ENCODE results near the gene SH3TC2. TPM values are rescaled to one million over a fixed set of nuclear protein-coding genes. Genes with fewer than 3 reads are reported as not detected.

Gene SH3TC2
- total and polyA plus RNA-seq, 2 donors (not counting 1 experiment from before 2014, with no cell fraction given): not detected

DNA sequence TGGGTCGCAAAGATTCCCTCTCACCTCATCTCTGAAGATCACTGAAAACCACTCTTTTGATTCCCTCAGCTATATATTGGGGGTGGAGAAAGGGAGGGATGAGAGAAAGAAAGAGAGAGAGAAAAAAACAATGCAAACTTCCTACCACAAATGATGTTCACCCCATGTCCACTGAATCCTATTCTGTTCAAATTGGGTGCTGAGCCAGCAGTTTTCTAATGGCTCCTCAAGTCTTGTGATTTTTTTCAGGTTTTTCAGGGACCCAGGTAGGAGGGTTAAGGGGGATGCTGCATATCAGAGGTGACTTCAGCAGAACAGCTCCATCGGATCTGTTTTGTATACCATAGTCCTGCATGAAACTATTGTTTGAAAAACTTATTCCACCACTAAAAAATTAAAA, 95.9 kb downstream of the SH3TC2 start:
- Mint-ChIP-seq H3K27ac (no peak overlapping the region), H3K27me3 (peaks cover 6% of the 10 kb centered on the region), H3K4me1 (peaks cover 4% of the 10 kb centered on the region), H3K9me3 (ENCODE audit: insufficient read depth) (no peaks in the 10 kb centered on the region), H3K4me3 (no peak overlapping the region)
- ATAC-seq (ENCODE audit: low read depth) (no peak), DNase-seq (no peak)
- no peak overlapping the region for H3K9ac ChIP-seq (ENCODE audit: low read length)
- POLR2A ChIA-PET: no interaction called here
- H4K20me1 ChIP-seq (ENCODE audit: control insufficient read depth, insufficient read depth, low read length, poor library complexity, severe bottlenecking): no peaks in the 10 kb centered on the region
- H3K9me3 ChIP-seq (ENCODE audit: control extremely low read depth in 1 of 3, control insufficient read depth in 2 of 3, insufficient read depth in 1 of 3, low read length in 2 of 3): no peaks in the 10 kb centered on the region
- intact Hi-C loops (cut with micrococcal nuclease): no loop called here
- no peak overlapping the region for H2AFZ ChIP-seq (ENCODE audit: insufficient read depth, low read depth, low read length, poor library complexity, severe bottlenecking)
- no peaks in the 10 kb centered on the region for H3K79me2 ChIP-seq (ENCODE audit: control insufficient read depth, insufficient read depth, low read length)
- H3K4me1 ChIP-seq (ENCODE audit: control insufficient read depth in 2 of 2, insufficient read depth in 2 of 2, low read length in 2 of 2): peaks cover 5 to 7% of the 10 kb centered on the region in 2 donors
- no peaks in the 10 kb centered on the region for H3K36me3 ChIP-seq (replicated peaks in 1 of 2; ENCODE audit: control extremely low read depth in 1 of 2, control insufficient read depth in 1 of 2, extremely low read depth in 1 of 2, insufficient read depth in 2 of 2, low read length in 1 of 2)
- CTCF ChIA-PET: interaction anchor here (0.8 to 3.6 kb wide), 6 partner anchors 10 to 236 kb away, joined by 3 to 21 read pairs (median 5); no protein-coding TSS in a partner anchor
- H3K27me3 ChIP-seq (replicated peaks in 1 of 4; ENCODE audit: control extremely low read depth in 1 of 4, control insufficient read depth in 3 of 4, insufficient read depth in 4 of 4, low read length in 3 of 4): peaks cover 0 to 2% (median 0%) of the 10 kb centered on the region in 4 experiments
- no CpG with 5 or more reads among the region's 2 CpGs for WGBS (ENCODE audit: insufficient coverage)
- no peak overlapping the region for H3K27ac ChIP-seq (ENCODE audit: low read length in 2 of 2)
- no peak for TF ChIP-seq CTCF (IDR thresholded peaks at IDR 0.05)
- TF ChIP-seq EZH2 (IDR thresholded peaks at IDR 0.05; ENCODE audit: borderline replicate concordance, insufficient read depth, low read depth, low read length, poor library complexity, severe bottlenecking): no peak
- no peak overlapping the region for H3K4me3 ChIP-seq (ENCODE audit: control extremely low read depth in 1 of 5, extremely low read depth in 1 of 5, insufficient read depth in 1 of 5, low read depth in 2 of 5, low read length in 4 of 5)
- H3K4me2 ChIP-seq (replicated peaks; ENCODE audit: low read depth, low read length, poor library complexity, severe bottlenecking): no peak overlapping the region

GRCh38 chr5:148966348-148966747, 96.5 kb downstream of the SH3TC2 start:
- WGBS (ENCODE audit: insufficient coverage): 95% methylated on average over 4 of the region's 4 CpGs
- no peaks in the 10 kb centered on the region for H3K9me3 ChIP-seq (ENCODE audit: control extremely low read depth in 1 of 3, control insufficient read depth in 2 of 3, insufficient read depth in 1 of 3, low read length in 2 of 3)
- H3K4me1 ChIP-seq (ENCODE audit: control insufficient read depth in 2 of 2, insufficient read depth in 2 of 2, low read length in 2 of 2): peaks cover 5 to 7% of the 10 kb centered on the region in 2 donors
- H3K27me3 Mint-ChIP-seq: peaks cover 4% of the 10 kb centered on the region
- H3K4me3 ChIP-seq (ENCODE audit: control extremely low read depth in 1 of 5, extremely low read depth in 1 of 5, insufficient read depth in 1 of 5, low read depth in 2 of 5, low read length in 4 of 5): no peak overlapping the region
- H2AFZ ChIP-seq (ENCODE audit: insufficient read depth, low read depth, low read length, poor library complexity, severe bottlenecking): no peak overlapping the region
- H3K4me1 Mint-ChIP-seq: peaks cover 4% of the 10 kb centered on the region
- H3K9ac ChIP-seq (ENCODE audit: low read length): no peak overlapping the region
- ATAC-seq (ENCODE audit: low read depth): no peak
- TF ChIP-seq EZH2 (IDR thresholded peaks at IDR 0.05; ENCODE audit: borderline replicate concordance, insufficient read depth, low read depth, low read length, poor library complexity, severe bottlenecking) (no peak), CTCF (IDR thresholded peaks at IDR 0.05) (no peak)
- H3K27ac Mint-ChIP-seq: no peak overlapping the region
- no peaks in the 10 kb centered on the region for H3K79me2 ChIP-seq (ENCODE audit: control insufficient read depth, insufficient read depth, low read length)
- no peaks in the 10 kb centered on the region for H3K36me3 ChIP-seq (replicated peaks in 1 of 2; ENCODE audit: control extremely low read depth in 1 of 2, control insufficient read depth in 1 of 2, extremely low read depth in 1 of 2, insufficient read depth in 2 of 2, low read length in 1 of 2)
- intact Hi-C loops (cut with micrococcal nuclease): no loop called here
- no peak for DNase-seq
- no peaks in the 10 kb centered on the region for H3K9me3 Mint-ChIP-seq (ENCODE audit: insufficient read depth)
- POLR2A ChIA-PET: no interaction called here
- peaks cover 0 to 2% (median 0%) of the 10 kb centered on the region in 4 experiments for H3K27me3 ChIP-seq (replicated peaks in 1 of 4; ENCODE audit: control extremely low read depth in 1 of 4, control insufficient read depth in 3 of 4, insufficient read depth in 4 of 4, low read length in 3 of 4)
- CTCF ChIA-PET: interaction anchor here (0.8 to 3.6 kb wide), 6 partner anchors 9 to 235 kb away, joined by 3 to 21 read pairs (median 5); no protein-coding TSS in a partner anchor
- no peak overlapping the region for H3K4me3 Mint-ChIP-seq
- H3K4me2 ChIP-seq (replicated peaks; ENCODE audit: low read depth, low read length, poor library complexity, severe bottlenecking): no peak overlapping the region
- H4K20me1 ChIP-seq (ENCODE audit: control insufficient read depth, insufficient read depth, low read length, poor library complexity, severe bottlenecking): no peaks in the 10 kb centered on the region
- no peak overlapping the region for H3K27ac ChIP-seq (ENCODE audit: low read length in 2 of 2)

Measured in B cell (primary cell).